HFF-Myc (cell line): ENCODE measurements around the gene PTAFR.

Experiments used
- DNase-seq: peaks from one replicate; pipeline ENCODE4 v3.0.0-alpha.2; 2011; ENCODE audit warnings: low read depth; ENCODE audit errors: extremely low read depth
- H3K4me3 ChIP-seq: replicated peaks from 2 replicates; pipeline ENCODE4 v1.5.1; 2011; ENCODE audit warnings: low read depth, mild to moderate bottlenecking, control low read depth, low read length
- CTCF ChIP-seq: IDR thresholded peaks from 2 replicates; pipeline ENCODE4 v1.5.1; 2012; ENCODE audit warnings: mild to moderate bottlenecking, low read depth, low read length, control low read depth; ENCODE audit errors: missing control alignments

The PTAFR gene

GRCh38 chr1:28176492-28177470 is at the start of gene PTAFR:
PTAFR (minus strand) TSS chr1:28176690; CDS start chr1:28151021, 25,669 bp downstream.
- H3K4me3 ChIP-seq, result no peak within 1 kb of the TSS
- no peak for DNase-seq
- TF ChIP-seq CTCF, result no peak

- no peak for TF ChIP-seq CTCF
- DNase-seq, result no peak
- no peak overlapping the region for H3K4me3 ChIP-seq
These were observed 36.8 kb upstream of the PTAFR start for GRCh38 chr1:28213315-28213714.

GRCh38 chr1:28209700-28210099 is 33.2 kb upstream of the PTAFR start:
- H3K4me3 ChIP-seq, result no peak overlapping the region
- no peak for TF ChIP-seq CTCF
- no peak for DNase-seq

- TF ChIP-seq CTCF, result peak; percentile 67
- no peak overlapping the region for H3K4me3 ChIP-seq
- DNase-seq, result peak; percentile 27
These were observed 32.4 kb upstream of the PTAFR start for GRCh38 chr1:28208818-28209441.

GRCh38 chr1:28205243-28205642 is 28.8 kb upstream of the PTAFR start:
- no peak for DNase-seq
- TF ChIP-seq CTCF, result no peak
- H3K4me3 ChIP-seq, result no peak overlapping the region

- H3K4me3 ChIP-seq, result no peak overlapping the region
- TF ChIP-seq CTCF, result no peak
- no peak for DNase-seq
These were observed 23.9 kb upstream of the PTAFR start for GRCh38 chr1:28200234-28200873.
